SHP77 (cell line): ENCODE measurements around the gene CHTF18.

Experiments used
- DNase-seq, 2 experiments: peaks; one replicate each; lab custom pipeline; 2025; lab: John Stamatoyannopoulos, UW

The CHTF18 gene

GRCh38 chr16:760545-761343 is 27.7 kb upstream of the CHTF18 start, which contains the start of gene MSLN:
MSLN (plus strand) TSS chr16:760734; CDS start chr16:762681, 1,947 bp downstream.
- DNase-seq = no peak

DNA sequence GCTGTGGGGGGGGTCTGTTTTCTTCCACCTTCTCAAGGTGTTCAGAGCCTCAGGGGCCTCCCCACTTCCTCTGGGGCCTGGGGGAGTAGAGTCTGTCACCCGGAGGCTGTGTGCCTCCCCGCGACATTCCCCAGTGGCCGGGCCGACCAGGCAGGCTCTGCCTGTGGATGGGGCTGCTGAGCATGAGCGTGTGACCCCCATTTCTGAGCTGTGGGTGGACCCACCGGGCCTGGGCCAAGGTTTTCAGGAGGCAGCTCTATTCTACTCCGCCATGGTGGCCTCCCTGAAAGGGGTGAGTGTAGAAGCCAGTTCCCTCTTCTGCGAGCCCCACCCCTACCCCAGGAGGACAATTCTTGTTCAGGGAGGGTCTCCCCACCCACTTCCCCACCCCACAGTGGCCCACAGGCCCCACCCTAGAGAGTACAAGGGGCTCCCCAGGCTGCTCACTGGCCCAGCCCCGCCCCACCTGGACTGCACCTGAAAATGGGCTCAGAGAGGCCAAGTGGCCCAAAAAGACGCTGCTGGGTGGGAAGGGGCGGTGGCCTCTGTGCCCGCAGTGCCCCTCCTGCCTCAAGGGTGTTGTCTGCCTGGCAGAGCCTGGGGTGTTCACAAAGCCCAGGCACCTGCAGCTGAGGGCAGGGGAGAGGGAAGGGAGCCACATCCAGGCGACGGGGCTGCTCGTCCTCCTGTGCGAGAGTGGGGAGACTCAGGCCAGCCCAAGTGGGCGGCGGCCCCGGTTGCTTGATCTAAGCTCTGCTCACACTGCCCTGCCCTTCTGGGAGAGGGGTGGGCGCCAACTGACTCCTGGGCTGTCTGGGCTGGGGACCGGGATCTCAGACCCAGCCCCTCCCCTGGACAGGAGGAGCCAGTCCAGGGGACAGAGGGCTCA is 26.6 kb upstream of the CHTF18 start:
- no peak for DNase-seq

GRCh38 chr16:762595-763268 is 25.7 kb upstream of the CHTF18 start:
- no peak for DNase-seq

- no peak for DNase-seq
Measured at GRCh38 chr16:763369-764183, 24.8 kb upstream of the CHTF18 start.

DNA sequence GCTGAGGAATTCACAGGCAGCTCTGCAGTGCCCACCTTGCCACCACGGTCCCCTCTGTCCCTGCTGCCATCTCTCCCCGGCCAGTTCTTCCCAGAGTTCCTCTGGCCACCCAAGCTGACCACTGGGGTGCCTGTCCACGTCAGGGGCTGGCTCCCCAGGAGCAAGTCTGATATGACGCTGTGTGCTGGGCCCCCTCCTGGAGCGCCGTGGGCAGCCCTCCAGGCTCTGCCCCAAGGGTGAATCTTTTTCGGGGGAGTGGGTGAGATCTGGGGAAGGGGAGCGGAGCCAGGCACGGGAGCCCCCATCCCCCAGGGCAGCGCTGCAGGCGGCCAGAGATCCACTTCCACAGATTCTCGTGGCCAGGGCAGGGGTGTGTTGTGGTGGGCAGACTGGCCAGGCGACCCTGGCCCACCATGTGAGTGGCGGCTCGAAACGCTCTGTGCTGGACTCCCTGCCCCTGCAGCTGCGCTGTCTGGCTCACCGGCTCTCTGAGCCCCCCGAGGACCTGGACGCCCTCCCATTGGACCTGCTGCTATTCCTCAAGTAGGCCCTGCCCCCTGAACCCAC is 24.2 kb upstream of the CHTF18 start:
- DNase-seq = no peak

GRCh38 chr16:764848-765487 is 23.5 kb upstream of the CHTF18 start:
- DNase-seq = no peak

GRCh38 chr16:765488-765865 is 22.9 kb upstream of the CHTF18 start:
- no peak for DNase-seq

DNA sequence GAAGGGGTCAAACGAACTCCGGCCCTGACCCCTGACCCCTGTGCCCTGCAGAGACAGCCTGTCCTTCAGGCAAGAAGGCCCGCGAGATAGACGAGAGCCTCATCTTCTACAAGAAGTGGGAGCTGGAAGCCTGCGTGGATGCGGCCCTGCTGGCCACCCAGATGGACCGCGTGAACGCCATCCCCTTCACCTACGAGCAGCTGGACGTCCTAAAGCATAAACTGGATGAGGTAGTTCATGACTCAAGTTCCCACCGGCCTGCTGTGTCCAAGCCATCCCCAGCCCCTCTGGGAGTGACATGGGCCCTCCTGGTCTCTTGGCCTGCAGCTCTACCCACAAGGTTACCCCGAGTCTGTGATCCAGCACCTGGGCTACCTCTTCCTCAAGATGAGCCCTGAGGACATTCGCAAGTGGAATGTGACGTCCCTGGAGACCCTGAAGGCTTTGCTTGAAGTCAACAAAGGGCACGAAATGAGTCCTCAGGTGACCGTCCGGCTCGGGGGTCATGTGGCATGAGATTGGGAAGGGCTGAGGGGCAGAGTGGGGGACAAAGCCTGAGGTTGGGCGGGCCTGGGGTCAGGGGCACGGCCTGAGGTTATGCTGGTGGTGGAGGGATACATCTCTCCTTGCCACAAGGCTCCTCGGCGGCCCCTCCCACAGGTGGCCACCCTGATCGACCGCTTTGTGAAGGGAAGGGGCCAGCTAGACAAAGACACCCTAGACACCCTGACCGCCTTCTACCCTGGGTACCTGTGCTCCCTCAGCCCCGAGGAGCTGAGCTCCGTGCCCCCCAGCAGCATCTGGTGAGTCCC is 22.2 kb upstream of the CHTF18 start:
- DNase-seq = no peak

GRCh38 chr16:766820-767640 is 21.4 kb upstream of the CHTF18 start:
- no peak for DNase-seq

GRCh38 chr16:767743-768235 is 20.6 kb upstream of the CHTF18 start:
- no peak for DNase-seq

DNA sequence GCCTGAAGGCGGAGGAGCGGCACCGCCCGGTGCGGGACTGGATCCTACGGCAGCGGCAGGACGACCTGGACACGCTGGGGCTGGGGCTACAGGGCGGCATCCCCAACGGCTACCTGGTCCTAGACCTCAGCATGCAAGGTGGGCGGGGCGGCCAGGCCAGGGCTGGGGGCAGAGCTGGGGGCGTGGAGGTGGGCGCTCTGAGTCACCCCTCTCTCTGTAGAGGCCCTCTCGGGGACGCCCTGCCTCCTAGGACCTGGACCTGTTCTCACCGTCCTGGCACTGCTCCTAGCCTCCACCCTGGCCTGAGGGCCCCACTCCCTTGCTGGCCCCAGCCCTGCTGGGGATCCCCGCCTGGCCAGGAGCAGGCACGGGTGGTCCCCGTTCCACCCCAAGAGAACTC is 20.0 kb upstream of the CHTF18 start:
- no peak for DNase-seq

- DNase-seq = no peak
Measured at GRCh38 chr16:769184-769784, 19.1 kb upstream of the CHTF18 start.

- no peak for DNase-seq
Measured at GRCh38 chr16:769934-770333, 18.5 kb upstream of the CHTF18 start.

GRCh38 chr16:770411-770810 is 18.0 kb upstream of the CHTF18 start:
- no peak for DNase-seq

DNA sequence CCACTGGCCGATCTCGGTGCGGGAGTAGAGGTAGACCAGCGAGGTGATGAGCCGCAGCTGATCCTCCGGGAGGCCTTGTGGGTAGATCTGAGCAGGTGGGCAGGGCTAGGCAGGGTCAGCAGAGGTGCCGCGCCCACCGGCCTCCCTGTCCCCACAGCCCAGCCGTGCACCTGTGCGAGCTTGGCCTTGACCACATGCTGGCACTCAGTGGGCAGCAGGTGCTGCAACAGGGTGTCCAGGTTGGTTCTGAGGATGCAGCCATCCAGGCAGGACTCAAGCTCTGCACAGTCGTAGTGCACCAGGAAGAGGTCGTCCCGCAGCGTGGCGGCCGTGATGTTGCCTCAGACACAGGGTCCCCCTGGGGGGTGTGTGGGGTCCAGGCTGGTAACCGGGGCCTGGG is 15.5 kb upstream of the CHTF18 start:
- no peak for DNase-seq

GRCh38 chr16:774086-775001 is 14.1 kb upstream of the CHTF18 start:
- no peak for DNase-seq

DNA sequence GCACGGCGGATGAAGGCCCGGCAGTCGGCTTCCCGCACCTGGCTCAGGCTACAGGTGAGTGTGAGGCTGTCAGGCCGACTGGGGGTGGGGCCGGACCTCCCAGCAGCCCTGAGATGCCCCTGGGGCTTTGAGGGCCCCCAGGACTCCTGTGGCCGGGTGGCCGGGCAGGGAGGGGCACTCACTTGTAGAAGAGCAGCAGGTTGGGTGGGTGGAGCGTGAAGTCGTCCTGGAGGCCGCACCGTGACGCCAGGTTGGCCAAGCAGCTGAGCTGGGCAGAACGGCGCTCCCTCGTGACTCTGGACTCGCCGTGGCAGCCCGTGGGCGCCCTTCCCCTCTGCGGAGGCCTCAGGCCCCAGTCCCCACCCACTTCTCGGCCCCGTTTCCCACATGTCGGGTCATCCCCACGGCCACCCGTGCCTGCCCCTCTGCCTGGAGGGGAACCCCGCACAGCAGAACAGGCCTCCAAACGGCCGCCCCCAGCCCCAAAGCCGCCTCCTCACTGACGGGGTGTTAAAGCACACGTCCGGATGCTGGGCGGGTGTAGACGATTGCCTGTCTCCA is 13.1 kb upstream of the CHTF18 start:
- DNase-seq = no peak
